ENCODE measurements around the gene CEBPA.

Gene CEBPA

GRCh38 chr19:33333642-33334041 is 31.3 kb upstream of the CEBPA start:
- Histone ChIP-seq H3K36me3 (no peaks in the 10 kb centered on the region), H3K9me3 (no peaks in the 10 kb centered on the region), H3K4me1 (ENCODE audit: control insufficient read depth in 1 of 2, insufficient read depth in 1 of 2, low read depth in 1 of 2, low read length in 1 of 2) (peaks cover 19 to 23% of the 10 kb centered on the region in 2 experiments), H3K27ac (no peak overlapping the region), H3K4me3 (ENCODE audit: low read depth in 1 of 2, low read length in 1 of 2) (no peak overlapping the region), H3K27me3 (peaks cover 6% of the 10 kb centered on the region)
- TF ChIP-seq, protein P1, sequence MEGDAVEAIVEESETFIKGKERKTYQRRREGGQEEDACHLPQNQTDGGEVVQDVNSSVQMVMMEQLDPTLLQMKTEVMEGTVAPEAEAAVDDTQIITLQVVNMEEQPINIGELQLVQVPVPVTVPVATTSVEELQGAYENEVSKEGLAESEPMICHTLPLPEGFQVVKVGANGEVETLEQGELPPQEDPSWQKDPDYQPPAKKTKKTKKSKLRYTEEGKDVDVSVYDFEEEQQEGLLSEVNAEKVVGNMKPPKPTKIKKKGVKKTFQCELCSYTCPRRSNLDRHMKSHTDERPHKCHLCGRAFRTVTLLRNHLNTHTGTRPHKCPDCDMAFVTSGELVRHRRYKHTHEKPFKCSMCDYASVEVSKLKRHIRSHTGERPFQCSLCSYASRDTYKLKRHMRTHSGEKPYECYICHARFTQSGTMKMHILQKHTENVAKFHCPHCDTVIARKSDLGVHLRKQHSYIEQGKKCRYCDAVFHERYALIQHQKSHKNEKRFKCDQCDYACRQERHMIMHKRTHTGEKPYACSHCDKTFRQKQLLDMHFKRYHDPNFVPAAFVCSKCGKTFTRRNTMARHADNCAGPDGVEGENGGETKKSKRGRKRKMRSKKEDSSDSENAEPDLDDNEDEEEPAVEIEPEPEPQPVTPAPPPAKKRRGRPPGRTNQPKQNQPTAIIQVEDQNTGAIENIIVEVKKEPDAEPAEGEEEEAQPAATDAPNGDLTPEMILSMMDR (IDR thresholded peaks at IDR 0.05): no peak

- Histone ChIP-seq H3K27ac (no peak overlapping the region), H3K9me3 (no peaks in the 10 kb centered on the region), H3K4me3 (ENCODE audit: low read depth in 1 of 2, low read length in 1 of 2) (no peak overlapping the region), H3K4me1 (ENCODE audit: control insufficient read depth in 1 of 2, insufficient read depth in 1 of 2, low read depth in 1 of 2, low read length in 1 of 2) (peaks cover 19 to 23% of the 10 kb centered on the region in 2 experiments), H3K36me3 (no peaks in the 10 kb centered on the region), H3K27me3 (peaks cover under 1% of the 10 kb centered on the region)
- TF ChIP-seq, protein P1 (IDR thresholded peaks at IDR 0.05): no peak
Observed at GRCh38 chr19:33333151-33333550, 30.8 kb upstream of the CEBPA start.

DNA sequence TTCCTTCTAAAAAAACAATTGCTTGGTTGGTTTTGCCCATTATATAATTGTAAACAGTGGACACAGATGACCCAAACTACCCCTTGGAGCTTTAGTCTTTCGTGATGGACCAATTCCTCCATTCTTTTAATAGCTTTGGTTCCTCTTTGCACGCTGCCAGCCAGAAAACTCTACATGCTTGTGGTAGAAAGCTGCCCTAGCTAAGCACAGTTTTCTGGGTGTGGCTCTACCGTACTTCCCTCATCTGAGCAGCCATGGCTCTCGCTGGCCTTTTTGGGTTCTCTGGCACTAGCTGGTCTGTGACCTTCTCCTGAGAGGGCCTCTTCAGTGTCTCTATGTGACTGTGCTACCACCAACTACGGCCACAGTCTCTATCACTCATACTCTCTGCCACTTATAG is 29.9 kb upstream of the CEBPA start:
- Histone ChIP-seq H3K27me3 (no peaks in the 10 kb centered on the region), H3K27ac (no peak overlapping the region), H3K9me3 (no peaks in the 10 kb centered on the region), H3K4me1 (ENCODE audit: control insufficient read depth in 1 of 2, insufficient read depth in 1 of 2, low read depth in 1 of 2, low read length in 1 of 2) (peaks cover 19 to 23% of the 10 kb centered on the region in 2 experiments), H3K4me3 (ENCODE audit: low read depth in 1 of 2, low read length in 1 of 2) (no peak overlapping the region), H3K36me3 (no peaks in the 10 kb centered on the region)
- TF ChIP-seq, protein P1 (IDR thresholded peaks at IDR 0.05): no peak

DNA sequence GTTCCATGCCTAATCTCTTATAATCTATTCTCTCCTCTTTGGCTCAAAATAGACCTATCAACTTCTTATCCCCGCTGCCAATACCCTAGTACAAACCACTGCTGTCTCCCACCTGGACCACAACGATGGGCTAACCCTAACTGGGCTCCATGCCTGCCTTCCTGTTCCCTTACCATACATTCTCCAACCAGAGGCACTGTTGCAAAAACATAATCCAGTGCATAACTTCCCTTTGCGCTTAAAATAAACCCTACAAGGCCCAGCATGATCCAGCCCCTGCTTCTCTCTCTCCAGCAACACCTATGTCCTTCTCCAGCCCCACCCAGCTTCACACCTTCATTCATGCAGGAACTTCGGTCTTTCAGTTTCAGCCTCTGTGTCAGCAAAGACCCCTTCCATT is 27.4 kb upstream of the CEBPA start:
- Histone ChIP-seq H3K36me3 (no peaks in the 10 kb centered on the region), H3K27ac (no peak overlapping the region), H3K27me3 (no peaks in the 10 kb centered on the region), H3K4me3 (ENCODE audit: low read depth in 1 of 2, low read length in 1 of 2) (no peak overlapping the region), H3K4me1 (ENCODE audit: control insufficient read depth in 1 of 2, insufficient read depth in 1 of 2, low read depth in 1 of 2, low read length in 1 of 2) (peaks cover 19 to 23% of the 10 kb centered on the region in 2 experiments), H3K9me3 (no peaks in the 10 kb centered on the region)
- TF ChIP-seq, protein P1 (IDR thresholded peaks at IDR 0.05): no peak

DNA sequence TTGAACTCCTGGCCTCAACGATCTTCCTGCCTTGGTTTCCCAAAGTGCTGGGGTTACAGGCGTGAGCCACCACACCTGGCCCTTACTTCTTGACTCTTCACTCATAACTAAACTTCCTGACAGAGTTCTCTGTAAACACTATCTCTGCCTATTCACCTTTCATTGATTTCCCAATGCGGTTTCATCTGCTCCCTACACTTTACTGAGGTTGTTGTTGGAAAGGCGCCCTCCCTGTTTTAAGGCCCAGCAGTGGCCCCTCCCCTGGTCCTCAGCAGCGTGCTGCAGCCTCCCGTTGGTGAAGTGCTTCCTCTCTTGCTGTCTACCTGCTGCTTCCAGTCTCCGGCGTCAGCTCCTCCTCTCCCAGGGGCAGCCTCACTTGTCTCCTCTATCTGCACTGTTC is 26.7 kb upstream of the CEBPA start:
- TF ChIP-seq, protein P1 (IDR thresholded peaks at IDR 0.05): no peak
- H3K4me3 ChIP-seq (ENCODE audit: low read depth in 1 of 2, low read length in 1 of 2): no peak overlapping the region

DNA sequence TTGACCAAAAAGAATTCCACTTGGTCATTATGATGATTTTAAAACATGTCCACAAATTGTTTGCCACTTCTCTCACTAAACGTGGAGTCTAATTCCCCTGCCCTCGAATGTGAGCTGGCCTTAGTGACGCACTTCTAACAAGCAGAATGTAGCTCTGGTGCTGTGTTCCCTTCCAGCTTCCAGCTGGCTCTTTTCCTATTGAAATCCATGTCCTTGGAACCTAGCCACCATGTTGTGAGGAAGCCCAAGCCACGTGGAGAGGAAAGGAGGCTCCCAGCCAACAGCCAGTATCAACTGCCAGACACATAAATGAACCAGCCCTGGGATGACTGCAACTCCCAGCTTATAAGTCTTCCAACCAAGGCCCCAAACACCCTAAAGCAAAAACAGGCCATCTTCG is 23.6 kb upstream of the CEBPA start:
- Histone ChIP-seq H3K9me3 (no peaks in the 10 kb centered on the region), H3K36me3 (no peaks in the 10 kb centered on the region), H3K4me1 (ENCODE audit: control insufficient read depth in 1 of 2, insufficient read depth in 1 of 2, low read depth in 1 of 2, low read length in 1 of 2) (peaks cover 12 to 14% of the 10 kb centered on the region in 2 experiments), H3K4me3 (ENCODE audit: low read depth in 1 of 2, low read length in 1 of 2) (no peak overlapping the region), H3K27ac (no peak overlapping the region), H3K27me3 (no peaks in the 10 kb centered on the region)
- TF ChIP-seq, protein P1 (IDR thresholded peaks at IDR 0.05): no peak

More for the DNA sequence above, 26.7 kb upstream of the CEBPA start:
- Histone ChIP-seq H3K9me3 (no peaks in the 10 kb centered on the region), H3K36me3 (no peaks in the 10 kb centered on the region), H3K4me1 (ENCODE audit: control insufficient read depth in 1 of 2, insufficient read depth in 1 of 2, low read depth in 1 of 2, low read length in 1 of 2) (peaks cover 19 to 23% of the 10 kb centered on the region in 2 experiments), H3K27ac (no peak overlapping the region), H3K27me3 (no peaks in the 10 kb centered on the region)

Data from neutrophil (primary cell).